Cardiac fibroblast (primary cell): ENCODE data around the gene HFM1.

Experiments used
- DNase-seq, 2 donors: peaks; one replicate each; pipeline versions ENCODE4 v3.0.0 to v3.0.0-alpha.2; 2010; ENCODE audit warnings: low read depth in 2 of 2
- H3K4me3 ChIP-seq, 2 donors: replicated peaks in 1 of 2; 1 replicate in 1 of 2; 2 replicates in 1 of 2; pipeline ENCODE4 v1.5.1; 2011; ENCODE audit warnings: low read depth in 2 of 2, low read length in 2 of 2, mild to moderate bottlenecking in 2 of 2, moderate library complexity in 1 of 2
- CTCF ChIP-seq: IDR thresholded peaks from one replicate; pipeline ENCODE4 v1.5.1; 2011; ENCODE audit warnings: low read depth, mild to moderate bottlenecking, low read length, inconsistent platforms

The HFM1 gene

DNA sequence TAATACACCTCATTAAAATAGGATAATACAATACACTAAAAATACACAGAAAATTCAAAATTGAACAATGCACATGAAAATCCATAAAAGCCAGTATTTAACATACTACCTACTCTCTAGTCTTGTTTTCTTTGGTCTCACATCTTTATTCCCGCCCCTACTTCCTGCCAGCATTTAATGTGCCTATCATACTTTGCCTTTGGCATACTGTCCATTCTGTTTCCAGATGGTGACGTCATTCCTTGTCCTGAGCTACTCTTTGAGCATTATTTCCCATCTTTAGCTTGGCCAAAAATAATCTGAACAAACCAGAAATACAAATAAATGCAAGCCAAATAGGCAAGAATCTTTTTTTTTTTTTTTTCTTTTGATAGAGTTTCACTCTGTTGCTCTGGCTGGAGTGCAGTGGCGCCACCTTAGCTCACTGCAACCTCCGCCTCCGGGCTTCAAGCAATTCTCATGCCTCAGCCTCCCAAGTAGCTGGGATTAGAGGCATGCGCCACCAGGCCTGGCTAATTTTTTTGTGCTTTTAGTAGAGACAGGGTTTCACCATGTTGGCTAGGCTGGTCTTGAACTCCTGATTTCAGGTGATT, 4.4 kb downstream of the HFM1 start:
- no peak overlapping the region for H3K4me3 ChIP-seq
- no peak for TF ChIP-seq CTCF
- DNase-seq = peak; percentile 46 to 51

- TF ChIP-seq CTCF = no peak
- no peak overlapping the region for H3K4me3 ChIP-seq
Observed at GRCh38 chr1:91398291-91398690, 6.3 kb downstream of the HFM1 start.

GRCh38 chr1:91397605-91398004, 7.0 kb downstream of the HFM1 start:
- no peak overlapping the region for H3K4me3 ChIP-seq
- DNase-seq = no peak
- no peak for TF ChIP-seq CTCF

More at GRCh38 chr1:91398291-91398690, 6.3 kb downstream of the HFM1 start:
- no peak for DNase-seq

GRCh38 chr1:91393042-91393441, 11.6 kb downstream of the HFM1 start:
- no peak overlapping the region for H3K4me3 ChIP-seq
- no peak for TF ChIP-seq CTCF
- no peak for DNase-seq

DNA sequence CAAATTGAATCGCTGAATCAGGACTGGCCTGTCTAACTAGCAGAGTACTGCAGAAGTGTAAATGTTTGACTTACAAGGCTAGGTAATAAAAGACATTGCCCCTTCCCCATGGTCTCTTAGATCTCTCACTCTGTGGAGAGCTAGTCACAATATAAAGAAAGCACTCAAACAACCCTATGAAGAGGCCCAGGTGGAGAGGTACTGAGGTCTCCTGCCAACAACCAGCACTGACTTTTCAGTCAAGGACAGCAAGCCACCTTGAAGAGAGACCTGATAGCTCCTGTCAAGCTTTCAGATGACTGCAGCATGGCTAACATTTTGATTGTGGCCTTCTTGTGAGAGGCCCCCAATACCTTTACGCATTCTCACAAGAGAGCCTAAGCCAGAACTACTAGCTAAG, 18.5 kb downstream of the HFM1 start:
- DNase-seq = no peak
- H3K4me3 ChIP-seq = no peak overlapping the region
- no peak for TF ChIP-seq CTCF

GRCh38 chr1:91383456-91383855, 21.2 kb downstream of the HFM1 start:
- peak in 1 of 2 donors; percentile 12 for DNase-seq
- H3K4me3 ChIP-seq = no peak overlapping the region
- TF ChIP-seq CTCF = no peak

GRCh38 chr1:91381844-91382243, 22.8 kb downstream of the HFM1 start:
- TF ChIP-seq CTCF = no peak
- peak in 1 of 2 donors; percentile 2 for DNase-seq
- H3K4me3 ChIP-seq = no peak overlapping the region
